HG03039 (cell line): ENCODE results near the gene RGS6.

ENCODE experiments used
- ATAC-seq: cut with Tn5 transposase; IDR thresholded peaks from one replicate; pipeline ENCODE4 v1.9.1; 2021; ENCODE audit warnings: mild to moderate bottlenecking, moderate library complexity; ENCODE audit not compliant: unreplicated experiment

Gene RGS6

GRCh38 chr14:72546344-72547016, 614.3 kb downstream of the RGS6 start:
- ATAC-seq: no peak

GRCh38 chr14:72547999-72548398, 615.8 kb downstream of the RGS6 start:
- no peak for ATAC-seq

DNA sequence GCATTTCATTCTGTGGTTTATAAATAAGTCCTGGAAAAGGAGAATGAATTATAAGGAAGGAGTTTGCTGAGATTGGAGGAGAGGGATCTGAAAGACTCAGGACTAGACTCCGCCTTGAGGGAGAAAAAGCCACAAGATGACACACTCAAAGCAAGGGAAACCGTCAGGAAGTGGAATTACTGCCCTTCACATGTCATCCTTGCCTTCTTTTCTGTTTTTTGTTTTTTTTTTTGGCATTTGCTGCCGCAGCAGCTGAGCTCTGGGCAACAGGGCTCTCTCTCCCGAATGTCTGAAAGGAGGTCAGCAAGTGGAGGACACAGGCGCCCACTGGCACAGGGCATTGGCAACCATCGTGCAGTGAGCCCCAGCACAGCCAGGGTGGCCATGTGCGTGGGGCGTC, 616.8 kb downstream of the RGS6 start:
- no peak for ATAC-seq

DNA sequence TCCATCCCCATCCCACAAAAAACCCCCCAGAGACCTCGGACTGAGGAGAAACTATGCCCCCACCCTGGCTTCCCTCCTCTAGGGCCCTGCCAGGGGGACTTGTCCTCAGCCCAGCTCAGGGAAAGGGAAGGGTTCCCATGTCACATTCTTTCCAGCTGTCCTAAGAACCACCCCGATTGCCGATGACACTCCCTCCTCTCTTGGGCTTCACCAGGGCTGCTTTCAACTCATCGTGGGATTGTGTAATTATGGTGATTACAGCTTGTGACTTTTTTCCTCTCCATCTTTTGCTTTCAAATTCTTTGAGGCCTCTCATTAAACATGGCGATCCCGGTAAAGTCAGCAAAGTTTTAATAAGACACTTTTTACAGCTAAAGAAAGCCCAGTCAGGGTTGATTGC, 617.6 kb downstream of the RGS6 start:
- ATAC-seq: no peak

DNA sequence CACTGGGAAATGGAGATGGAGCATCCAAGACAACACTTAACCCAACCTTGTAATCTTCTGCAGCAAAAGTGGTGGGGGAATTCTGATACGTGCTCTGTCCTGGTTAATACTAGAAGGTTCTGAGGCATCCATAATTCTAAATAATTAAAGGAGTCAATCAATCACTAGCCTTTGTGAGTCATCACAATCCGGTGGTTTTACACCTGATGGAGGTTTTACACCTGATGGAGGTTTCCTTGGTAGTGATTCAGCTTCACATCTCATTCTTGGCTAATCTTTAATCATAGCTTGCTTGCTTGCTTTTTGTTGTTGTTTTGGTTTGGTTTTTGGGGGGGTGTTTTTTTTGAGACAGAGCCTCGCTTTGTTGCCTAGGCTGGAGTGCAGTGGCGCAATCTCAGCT, 618.3 kb downstream of the RGS6 start:
- no peak for ATAC-seq

GRCh38 chr14:72552236-72552635, 620.0 kb downstream of the RGS6 start:
- ATAC-seq: no peak

DNA sequence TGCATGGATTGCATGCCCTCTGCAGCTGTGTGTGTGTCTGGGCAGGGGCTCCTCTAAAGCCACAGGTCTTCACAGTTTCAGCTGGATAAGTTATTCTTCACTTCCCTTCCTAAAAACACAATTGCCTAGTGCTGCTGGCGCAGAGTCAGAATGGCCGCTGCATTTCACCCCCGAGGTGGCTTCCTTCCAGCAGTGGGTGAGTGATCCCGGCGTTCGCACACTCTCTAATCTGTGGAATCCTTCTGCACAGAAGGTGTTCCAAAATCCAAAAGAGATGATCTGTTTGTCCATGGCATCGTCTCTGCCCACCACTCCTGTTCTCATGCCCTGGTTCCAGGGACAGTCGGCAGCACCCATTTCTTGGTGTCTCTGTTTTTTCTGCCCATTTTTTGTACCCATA, 620.9 kb downstream of the RGS6 start:
- no peak for ATAC-seq

DNA sequence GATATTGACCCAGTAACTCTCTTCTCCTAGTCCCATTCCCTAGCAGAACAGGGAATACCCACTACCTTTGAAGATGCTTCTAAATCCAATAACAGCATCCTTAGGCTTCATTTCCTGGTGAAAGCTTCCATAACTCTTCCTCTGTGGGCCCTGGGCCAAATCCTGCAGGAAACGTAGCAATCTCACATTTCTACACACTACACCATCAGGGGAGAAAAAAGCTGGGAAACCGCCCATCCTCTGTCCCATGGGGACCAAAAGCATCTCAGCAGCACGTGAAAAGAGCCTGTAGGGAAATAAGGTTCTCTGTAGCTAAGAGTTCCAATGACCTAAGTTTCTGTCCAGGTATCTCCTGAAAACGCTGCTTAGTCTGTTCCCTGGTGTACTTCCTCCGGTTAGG, 621.4 kb downstream of the RGS6 start:
- no peak for ATAC-seq

- no peak for ATAC-seq
Measured at GRCh38 chr14:72554401-72554800, 622.2 kb downstream of the RGS6 start.

GRCh38 chr14:72554994-72555608, 622.9 kb downstream of the RGS6 start:
- no peak for ATAC-seq

DNA sequence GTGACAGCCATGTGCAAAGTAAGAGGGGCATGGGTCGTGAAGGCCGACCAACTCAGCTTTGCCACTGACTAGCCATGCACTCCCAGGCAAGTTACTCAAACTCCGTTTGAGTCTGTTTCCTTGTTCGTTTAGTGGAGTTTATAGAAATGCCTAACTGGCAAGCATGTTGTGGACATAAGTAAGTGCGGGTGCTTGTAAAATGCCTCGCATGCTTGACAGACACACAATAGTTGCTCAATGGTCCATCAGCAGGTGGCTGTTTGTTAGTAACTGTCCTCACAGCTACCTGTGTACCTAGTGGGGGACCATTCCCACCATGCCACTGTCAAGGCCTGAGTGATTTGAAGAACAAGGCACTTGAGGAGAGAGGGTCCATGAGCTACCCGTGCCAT, 623.4 kb downstream of the RGS6 start:
- no peak for ATAC-seq

- ATAC-seq: no peak
Measured at GRCh38 chr14:72557671-72558070, 625.4 kb downstream of the RGS6 start.

DNA sequence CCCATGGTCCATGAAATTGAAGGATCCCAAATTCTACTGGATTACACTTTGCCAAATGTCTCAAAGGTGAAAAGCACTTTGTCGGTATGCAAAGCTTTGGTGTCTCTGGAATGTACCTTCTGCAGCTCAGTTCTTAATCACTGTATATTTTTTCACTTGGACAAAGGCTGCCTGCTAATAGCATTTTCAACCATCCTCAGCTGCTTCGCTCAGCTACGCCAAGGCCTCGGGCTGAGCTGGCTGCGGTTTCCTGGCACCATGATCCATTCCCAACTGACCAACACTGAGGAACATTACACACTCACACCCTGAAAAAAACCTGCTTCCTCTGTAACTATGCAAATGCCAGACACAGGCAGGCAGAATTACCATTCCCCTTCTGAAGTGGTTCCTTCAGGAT, 626.5 kb downstream of the RGS6 start:
- ATAC-seq: no peak

GRCh38 chr14:72559202-72559601, 627.0 kb downstream of the RGS6 start:
- ATAC-seq: no peak

DNA sequence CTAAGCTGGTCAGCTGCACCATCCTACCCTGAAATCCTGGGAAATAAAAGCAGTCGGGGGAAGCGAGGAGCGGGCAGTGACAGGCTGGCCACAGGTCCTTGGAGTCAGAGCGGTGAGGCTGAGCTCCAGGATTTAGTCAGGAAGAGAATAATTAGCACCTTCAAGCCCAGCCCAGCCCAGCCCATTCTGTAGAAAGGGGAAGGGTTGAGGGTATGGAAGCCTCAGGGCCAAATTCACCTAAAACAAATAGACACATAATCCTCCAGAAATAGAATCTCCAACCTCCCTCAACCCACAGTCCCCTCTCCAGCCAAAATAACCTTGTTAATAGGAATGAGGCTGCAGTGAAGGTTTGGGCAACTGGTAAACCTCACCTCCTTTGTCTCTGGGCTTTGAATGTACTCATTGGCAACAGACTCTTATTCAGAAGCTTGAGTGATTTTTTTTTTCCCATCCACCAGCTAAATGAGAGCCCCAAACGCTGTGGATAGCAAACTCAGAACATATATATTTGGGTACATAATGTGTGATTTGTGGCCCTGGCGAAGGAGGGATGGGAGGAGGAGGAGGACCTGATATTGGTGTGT, 627.5 kb downstream of the RGS6 start:
- no peak for ATAC-seq

- no peak for ATAC-seq
Measured at GRCh38 chr14:72560331-72560730, 628.1 kb downstream of the RGS6 start.

DNA sequence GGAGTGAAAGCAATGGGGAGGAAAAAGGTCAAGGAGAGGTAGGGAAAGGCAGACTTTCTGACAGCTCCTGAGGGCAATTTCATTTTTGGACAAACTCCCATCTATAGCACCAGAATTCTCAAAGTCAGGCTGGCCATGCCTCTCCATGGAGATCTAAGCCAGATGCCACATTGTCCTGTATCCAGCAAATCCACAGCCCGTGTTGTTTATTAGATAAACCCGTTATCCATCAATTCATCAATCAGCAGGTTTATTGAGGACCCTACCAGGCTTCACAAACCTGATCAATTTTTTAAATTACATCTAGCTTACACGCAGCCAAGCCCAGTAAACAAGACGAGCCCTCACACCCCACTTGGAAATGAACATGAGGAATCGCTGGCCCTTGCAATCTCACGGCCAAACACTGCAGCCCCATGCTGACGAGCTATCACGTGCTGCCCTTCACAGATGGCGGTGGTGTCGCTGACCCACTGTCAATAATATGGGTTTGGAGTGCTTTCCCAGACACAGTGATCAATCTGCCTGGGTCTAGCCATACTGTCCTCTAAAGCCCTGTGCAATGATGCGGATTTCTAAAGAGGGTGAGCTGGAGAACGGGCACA, 628.8 kb downstream of the RGS6 start:
- ATAC-seq: no peak

GRCh38 chr14:72562300-72562699, 630.1 kb downstream of the RGS6 start:
- ATAC-seq: no peak

GRCh38 chr14:72563676-72564075, 631.4 kb downstream of the RGS6 start:
- ATAC-seq: no peak

DNA sequence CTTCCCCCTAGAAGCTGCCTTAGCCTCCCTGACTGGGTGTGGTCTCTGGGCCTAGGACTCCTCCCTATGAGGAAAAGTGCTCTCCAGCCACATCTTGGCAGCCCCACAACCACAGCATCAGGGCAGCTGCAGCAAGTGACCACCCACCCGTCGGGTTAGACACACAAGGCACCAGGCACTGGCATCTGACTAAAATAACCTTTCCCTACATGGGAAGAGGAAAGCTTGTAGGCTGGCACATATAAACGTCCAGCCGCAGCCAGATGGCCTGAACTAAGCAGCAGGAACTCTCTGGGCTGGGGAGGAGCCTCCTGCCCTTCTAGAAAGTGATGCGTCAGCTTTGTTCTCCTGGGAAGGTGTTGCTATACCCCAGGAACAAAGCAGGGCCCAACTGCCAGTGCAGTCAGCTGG, 632.9 kb downstream of the RGS6 start:
- ATAC-seq: no peak

- no peak for ATAC-seq
Measured at GRCh38 chr14:72565917-72566316, 633.7 kb downstream of the RGS6 start.

GRCh38 chr14:72567226-72567625, 635.0 kb downstream of the RGS6 start:
- no peak for ATAC-seq
